Activated naive CD4-positive, alpha-beta T cell treated with anti-CD3 and anti-CD28 coated beads, Interleukin-2, amount 50 U/mL, for 72 hours (primary cell): Measurements from ENCODE around the gene GPR146. TPM values are rescaled to one million over a fixed set of nuclear protein-coding genes. Genes with fewer than 3 reads are reported as not detected.
A peak's percentile ranks its signal among the peaks of the same experiment; 100 is the strongest.
"Not testable (repeated sequence)": the region's sequence is repeated elsewhere in the genome, so short reads cannot be mapped to it uniquely, and the experiment has no call there.

ENCODE experiments used
- ATAC-seq, 2 donors: fragments of 150-1000 bp; cut with Tn5 transposase; 2 replicates each; pipeline ENCODE4 v1.10.0; 2021; ENCODE audit warnings: mild to moderate bottlenecking in 2 of 2, moderate library complexity in 2 of 2
- DNase-seq, 2 donors: peaks; one replicate each; pipeline ENCODE4 v3.0.0; 2021 to 2022; ENCODE audit warnings: low spot score in 2 of 2
- H3K27ac Mint-ChIP-seq, 2 donors: one replicate each; pipeline ENCODE4 v1.8.0; 2022; ENCODE audit warnings: mild to moderate bottlenecking in 2 of 2, mixed read lengths in 2 of 2
- H3K36me3 Mint-ChIP-seq, 2 donors: one replicate each; pipeline ENCODE4 v1.8.0; 2022; ENCODE audit warnings: mixed read lengths in 2 of 2
- H3K9me3 Mint-ChIP-seq, 2 donors: one replicate each; pipeline ENCODE4 v1.8.0; 2022; ENCODE audit warnings: mixed read lengths in 2 of 2
- total RNA-seq, 2 donors: library from RNA; stranded (reverse); gene quantifications; one replicate each; pipeline ENCODE4 v1.2.3, GENCODE V29; 2022

Gene GPR146, protein sequence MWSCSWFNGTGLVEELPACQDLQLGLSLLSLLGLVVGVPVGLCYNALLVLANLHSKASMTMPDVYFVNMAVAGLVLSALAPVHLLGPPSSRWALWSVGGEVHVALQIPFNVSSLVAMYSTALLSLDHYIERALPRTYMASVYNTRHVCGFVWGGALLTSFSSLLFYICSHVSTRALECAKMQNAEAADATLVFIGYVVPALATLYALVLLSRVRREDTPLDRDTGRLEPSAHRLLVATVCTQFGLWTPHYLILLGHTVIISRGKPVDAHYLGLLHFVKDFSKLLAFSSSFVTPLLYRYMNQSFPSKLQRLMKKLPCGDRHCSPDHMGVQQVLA
- total RNA-seq = 1 to 10 TPM; 1.6 to 9.3 TPM

DNA sequence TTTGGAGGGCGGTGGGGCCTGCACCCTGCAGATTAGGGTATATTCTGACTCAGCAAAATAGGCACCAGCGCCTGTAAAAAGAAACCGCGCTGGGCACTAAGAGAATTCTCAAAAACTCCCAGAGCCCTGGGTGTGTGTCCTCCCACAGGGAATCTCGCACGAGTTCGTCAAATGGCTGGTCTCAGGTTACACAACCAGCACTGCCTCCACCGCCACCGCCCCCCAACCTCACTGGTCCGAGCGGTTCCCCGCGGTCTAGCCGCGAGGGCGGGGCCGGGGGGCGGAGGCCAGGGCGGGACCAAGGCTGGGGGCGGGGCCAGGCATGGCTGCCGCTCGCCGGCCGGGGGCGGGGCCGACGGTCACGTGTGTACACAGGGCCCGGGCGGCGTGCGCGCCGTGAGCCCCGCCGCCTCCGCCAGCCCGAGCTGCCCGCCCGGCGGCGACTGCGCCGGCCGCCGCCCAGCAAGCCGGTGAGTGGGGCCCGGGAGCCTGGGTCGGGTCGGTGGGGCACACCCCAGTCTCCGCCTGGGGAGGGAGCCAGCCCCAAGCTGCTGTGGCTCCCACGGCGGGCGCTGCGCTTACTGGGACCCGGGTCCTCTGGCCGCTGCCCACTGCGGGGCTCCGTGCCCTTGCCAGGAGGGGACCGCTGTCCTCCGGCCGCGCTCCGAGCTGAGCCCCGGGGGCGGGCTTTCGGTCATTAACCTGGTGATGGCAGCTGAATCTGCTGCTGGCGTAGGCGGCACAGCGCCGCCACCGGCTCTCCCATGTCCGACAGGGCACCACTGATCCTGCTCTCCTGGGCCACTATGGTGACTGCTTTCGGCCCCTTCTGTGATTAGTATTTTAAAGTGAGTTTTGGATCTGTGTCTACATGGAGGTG, at the start of gene GPR146:
TSS of gene GPR146 (plus strand) at position 358 of the 880 bp plus-strand sequence. CDS start 12,970 bp downstream, outside the sequence.
- DNase-seq (peak; percentile 91 to 97), ATAC-seq (peak; percentile 91 to 97)
- Mint-ChIP-seq H3K36me3 (no peaks in the 10 kb centered on the region), H3K9me3 (no peaks in the 10 kb centered on the region), H3K27ac (peak within 1 kb of the TSS in 1 of 2 donors; percentile 64)

DNA sequence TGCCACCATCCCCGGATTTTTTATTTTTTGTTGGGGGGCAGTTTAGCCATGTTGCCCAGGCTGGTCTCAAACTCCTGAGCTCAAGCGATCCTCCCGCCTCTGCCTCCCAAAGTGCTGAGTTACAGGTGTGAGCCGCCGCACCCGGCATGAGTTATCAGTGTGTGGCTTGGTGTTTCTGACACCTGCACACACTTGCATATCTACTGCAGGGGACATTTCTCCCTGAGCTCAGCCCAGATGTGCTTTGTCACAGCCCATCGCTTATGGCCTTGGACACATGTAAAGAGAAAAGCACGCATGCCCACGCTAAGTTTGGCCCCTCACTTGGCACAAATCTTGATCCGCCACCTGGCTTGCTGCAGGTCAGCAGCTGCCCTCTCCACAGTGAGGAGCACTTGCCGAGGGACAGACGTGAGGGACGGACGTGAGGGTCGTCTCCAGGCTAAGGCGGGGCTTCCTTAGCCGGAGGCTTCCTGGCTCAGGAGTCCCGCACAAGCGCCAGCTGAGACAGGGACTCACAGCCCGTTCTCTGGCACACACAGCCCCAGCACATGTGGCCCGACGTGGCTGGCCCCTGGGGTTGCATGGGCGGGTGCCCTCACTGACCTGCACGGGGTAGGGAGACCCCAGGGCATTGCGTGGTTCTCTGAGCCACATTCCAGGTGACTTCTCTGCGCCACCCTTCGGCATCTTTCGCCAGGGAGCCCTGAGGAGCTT, 49.6 kb upstream of the GPR146 start:
- Mint-ChIP-seq H3K9me3 (no peaks in the 10 kb centered on the region), H3K27ac (no peak overlapping the region), H3K36me3 (no peaks in the 10 kb centered on the region)
- DNase-seq = no peak
- no peak for ATAC-seq

DNA sequence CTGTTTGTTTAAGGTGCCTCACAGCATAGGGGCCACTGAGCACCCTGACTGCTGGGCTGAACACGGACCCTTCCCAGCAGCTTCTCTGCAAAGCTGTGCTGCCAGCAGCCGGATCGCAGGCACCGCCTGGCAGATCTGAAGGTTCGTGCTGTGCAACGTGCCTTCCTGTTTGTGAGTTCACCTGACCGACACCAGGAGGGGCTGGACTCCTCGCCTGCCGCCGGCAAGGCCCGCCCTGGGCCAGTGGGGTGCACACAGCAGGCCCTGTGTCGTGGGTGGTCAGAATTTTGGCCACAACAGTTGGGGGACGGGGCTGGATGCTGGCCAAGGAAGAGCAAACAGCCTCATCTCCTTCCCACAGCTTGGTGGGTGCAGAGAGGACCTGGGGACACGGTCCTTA, 48.8 kb upstream of the GPR146 start:
- DNase-seq = no peak
- ATAC-seq = no peak
- Mint-ChIP-seq H3K27ac (no peak overlapping the region), H3K9me3 (no peaks in the 10 kb centered on the region), H3K36me3 (no peaks in the 10 kb centered on the region)

DNA sequence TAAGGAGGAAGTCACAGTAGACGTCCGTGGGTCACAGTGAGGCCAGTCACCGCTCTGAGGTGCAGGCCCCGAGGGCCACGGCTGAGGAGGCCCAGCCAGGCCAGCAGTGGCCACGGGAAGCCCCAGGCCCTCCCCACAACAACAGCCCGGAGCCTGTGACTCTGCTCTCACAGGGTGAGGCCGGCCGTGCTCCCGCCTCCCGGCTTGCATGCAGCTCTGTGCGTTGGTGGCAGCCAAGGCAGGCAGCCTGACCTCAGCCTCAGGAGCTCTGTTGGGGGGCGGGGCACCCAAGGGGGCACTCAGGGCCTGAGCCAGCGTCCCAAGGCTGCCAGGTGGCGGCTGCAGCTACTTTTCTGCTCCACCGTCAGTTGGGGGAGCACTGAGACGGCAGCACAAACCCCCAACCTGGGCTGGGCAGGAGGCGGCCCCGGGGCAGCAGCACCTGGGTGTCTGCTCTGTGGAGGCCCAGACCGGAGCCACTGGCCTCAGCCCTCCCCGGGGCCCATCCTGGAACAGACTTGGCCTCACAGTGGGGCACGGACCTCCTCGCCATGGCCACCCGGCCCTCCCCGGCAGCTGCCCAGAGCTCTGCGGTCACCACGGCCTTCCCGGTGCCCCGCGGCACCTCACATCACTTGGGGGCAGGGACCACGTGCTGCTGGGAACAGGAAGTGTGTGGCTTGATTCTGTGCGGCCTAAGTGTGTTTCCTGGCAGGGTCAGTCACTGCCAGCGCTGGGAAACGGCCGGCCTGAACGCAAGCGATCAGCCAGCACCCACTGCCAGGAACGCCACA, 48.1 kb upstream of the GPR146 start:
- Mint-ChIP-seq H3K9me3 (no peaks in the 10 kb centered on the region), H3K36me3 (no peaks in the 10 kb centered on the region), H3K27ac (no peak overlapping the region)
- no peak for DNase-seq
- no peak for ATAC-seq

DNA sequence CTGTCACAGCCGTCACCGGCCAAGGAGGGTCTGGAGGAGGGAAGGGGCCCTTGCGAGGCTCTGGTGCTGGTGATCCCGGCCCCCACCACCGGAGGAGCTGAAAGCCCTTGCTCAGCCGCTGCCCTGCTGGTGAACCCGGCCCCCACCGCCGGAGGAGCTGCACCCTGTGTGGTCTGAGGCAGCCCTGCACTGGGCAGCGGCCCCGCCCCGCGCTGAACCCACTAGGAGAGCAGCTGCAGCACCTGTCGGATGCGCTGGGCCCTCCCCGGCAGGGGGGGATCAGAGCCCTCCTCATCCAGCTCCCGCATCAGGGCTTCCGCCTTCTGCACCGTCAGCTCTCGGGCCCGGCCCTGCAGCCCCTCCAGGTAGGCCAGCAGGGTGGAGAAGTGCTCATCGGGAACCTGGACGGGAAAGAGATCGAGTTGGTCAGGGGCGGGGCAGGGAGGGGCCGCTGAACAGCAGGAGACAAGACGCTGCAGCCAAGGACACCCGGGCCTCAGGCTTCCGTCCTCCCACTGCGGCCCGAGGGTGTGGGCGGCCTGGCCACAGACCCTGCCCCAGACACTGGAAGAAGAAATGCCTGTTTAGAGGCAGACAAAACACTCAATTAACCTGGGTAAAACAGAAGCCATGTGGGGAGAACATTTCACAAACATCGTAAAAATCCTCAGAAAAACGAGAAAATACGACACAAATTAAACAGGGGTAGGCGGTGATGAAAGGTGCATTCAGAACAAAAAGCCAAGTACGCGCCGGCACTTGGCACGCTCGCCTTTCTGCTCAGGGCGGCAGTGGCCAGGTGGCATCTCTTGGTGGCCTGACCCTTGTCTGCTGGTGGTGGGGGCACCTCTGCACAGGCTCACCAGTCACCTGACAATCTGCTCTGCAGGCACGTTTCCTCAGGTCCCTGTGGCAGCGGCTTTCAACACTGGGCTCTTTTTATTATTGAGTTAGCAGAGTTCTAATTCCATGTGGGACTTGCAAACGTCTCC, 46.6 kb upstream of the GPR146 start:
- Mint-ChIP-seq H3K36me3 (no peaks in the 10 kb centered on the region), H3K27ac (no peak overlapping the region), H3K9me3 (no peaks in the 10 kb centered on the region)
- no peak for ATAC-seq
- DNase-seq = no peak

DNA sequence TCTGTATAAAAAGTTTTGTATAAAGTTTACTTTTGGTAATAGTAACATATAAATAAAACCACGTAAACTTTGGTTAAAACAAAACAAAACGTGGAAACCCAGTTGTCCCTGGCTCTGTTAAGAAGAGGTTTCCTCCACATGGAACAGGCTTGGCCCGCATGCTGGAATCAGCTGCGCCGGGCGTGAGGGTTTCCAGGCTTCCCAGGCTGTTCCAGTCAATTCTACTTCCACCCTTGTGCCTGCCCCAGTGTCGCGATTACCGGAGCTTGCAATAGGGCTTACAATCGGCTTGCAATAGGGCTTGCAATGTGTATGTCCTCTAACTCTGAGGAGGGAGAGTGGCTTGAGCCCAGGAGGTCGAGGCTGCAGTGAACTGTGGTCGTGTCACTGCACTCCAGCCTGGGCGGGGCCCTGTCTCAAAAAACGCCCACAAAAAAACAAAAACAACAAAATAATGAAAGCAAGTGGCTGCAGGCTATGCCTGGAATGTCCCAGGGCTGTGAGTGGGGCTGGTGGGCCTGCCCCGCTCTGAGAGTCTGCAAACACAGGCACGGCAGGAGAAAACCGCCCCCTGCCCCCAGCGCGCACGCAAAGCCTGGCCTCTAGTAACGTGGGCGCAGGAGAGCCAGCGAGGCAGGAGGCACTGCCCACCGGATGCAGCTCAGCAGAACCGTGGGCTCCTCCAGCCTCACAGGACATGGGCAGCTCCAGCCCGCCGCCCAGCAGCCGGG, 45.0 kb upstream of the GPR146 start:
- DNase-seq (no peak), ATAC-seq (no peak)
- Mint-ChIP-seq H3K36me3 (no peaks in the 10 kb centered on the region), H3K9me3 (no peaks in the 10 kb centered on the region), H3K27ac (no peak overlapping the region)

DNA sequence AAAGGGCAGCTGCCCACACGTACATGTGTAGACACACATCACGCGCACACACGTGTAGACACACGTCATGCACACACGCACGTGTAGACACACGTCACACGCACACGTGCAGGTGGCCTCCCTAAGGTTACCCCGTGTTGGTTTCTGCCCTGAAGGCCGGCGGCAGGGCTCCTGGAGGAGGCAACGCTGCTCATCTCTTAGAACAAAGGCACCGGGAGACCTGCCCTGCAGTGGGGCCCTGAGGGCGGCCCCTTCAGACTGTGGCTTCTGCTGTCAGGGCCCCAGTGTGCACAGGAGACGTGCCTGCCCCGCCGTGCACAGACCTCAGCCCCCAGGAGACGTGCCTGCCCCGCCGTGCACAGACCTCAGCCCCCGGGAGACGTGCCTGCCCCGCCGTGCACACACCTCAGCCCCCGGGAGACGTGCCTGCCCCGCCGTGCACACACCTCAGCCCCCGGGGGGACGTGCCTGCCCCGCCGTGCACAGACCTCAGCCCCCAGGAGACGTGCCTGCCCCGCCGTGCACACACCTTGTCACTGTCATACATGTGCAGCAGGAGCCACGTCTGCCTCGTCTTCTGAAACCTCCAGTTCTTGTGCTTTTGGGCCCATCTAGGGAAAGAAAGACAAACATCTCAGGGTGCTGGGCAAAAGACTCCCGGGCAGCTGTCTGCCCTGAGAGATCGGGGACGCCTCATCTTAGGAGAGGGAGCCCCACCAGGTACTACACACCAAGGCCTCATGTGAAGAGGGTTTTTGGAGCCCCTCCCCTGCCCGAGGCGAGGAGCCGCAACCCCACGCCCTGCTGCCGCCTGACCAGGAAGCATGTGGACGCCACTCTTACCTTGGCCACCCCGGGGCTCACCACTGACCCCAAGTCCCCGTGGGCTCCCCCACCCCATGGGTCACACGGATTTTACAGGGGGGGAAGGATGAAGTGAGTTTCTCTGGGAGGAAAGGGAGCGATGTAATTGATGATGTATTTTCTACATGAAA, 44.1 kb upstream of the GPR146 start:
- no peak for ATAC-seq

DNA sequence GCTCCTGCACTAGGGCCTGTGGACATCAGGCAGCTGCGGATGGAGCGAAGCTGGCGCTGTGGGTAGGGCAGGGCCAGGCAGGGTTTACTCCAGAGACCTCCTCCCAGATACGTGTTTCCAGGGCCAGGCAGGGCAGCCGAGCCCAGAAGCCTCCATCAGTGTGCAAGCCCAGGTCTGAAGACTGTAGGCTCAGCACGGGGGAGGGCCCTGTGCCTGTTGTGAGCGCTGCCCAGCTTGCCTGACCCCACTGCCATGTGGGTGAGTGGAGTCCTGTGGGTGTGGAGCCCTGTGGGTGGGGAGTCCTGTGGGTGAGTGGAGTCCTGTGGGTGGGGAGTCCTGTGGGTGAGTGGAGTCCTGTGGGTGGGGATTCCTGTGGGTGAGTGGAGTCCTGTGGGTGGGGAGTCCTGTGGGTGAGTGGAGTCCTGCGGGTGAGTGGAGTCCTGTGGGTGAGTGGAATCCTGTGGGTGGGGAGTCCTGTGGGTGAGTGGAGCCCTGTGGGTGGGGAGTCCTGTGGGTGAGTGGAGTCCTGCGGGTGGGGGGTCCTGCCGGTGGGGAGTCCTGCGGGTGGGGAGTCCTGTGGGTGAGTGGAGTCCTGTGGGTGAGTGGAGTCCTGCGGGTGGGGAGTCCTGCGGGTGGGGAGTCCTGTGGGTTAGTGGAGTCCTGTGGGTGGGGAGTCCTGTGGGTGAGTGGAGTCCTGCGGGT, 43.1 kb upstream of the GPR146 start:
- DNase-seq, H3K9me3 Mint-ChIP-seq, H3K27ac Mint-ChIP-seq, H3K36me3 Mint-ChIP-seq: not testable (repeated sequence)
- peak in 1 of 2 donors; percentile 26 for ATAC-seq

More for the DNA sequence above, 44.1 kb upstream of the GPR146 start:
- Mint-ChIP-seq H3K27ac (no peak overlapping the region), H3K9me3 (no peaks in the 10 kb centered on the region), H3K36me3 (no peaks in the 10 kb centered on the region)
- DNase-seq = no peak

DNA sequence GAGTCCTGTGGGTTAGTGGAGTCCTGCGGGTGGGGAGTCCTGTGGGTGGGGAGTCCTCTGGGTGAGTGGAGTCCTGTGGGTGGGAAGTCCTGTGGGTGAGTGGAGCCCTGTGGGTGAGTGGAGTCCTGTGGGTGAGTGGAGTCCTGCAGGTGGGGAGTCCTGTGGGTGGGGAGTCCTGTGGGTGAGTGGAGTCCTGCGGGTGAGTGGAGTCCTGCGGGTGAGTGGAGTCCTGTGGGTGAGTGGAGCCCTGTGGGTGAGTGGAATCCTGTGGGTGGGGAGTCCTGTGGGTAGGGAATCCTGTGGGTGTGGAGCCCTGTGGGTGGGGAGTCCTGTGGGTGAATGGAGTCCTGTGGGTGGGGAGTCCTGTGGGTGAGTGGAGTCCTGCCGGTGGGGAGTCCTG, 42.3 kb upstream of the GPR146 start:
- H3K9me3 Mint-ChIP-seq, ATAC-seq, H3K36me3 Mint-ChIP-seq, DNase-seq, H3K27ac Mint-ChIP-seq: not testable (repeated sequence)

DNA sequence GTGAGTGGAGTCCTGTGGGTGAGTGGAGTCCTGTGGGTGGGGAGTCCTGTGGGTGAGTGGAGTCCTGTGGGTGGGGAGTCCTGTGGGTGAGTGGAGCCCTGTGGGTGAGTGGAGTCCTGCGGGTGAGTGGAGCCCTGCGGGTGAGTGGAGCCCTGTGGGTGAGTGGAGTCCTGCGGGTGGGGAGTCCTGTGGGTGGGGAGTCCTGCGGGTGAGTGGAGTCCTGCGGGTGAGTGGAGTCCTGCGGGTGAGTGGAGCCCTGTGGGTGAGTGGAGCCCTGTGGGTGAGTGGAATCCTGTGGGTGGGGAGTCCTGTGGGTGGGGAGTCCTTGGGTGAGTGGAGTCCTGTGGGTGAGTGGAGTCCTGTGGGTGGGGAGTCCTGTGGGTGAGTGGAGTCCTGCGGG, 41.9 kb upstream of the GPR146 start:
- not testable (repeated sequence) for ATAC-seq, H3K27ac Mint-ChIP-seq, DNase-seq, H3K9me3 Mint-ChIP-seq, H3K36me3 Mint-ChIP-seq

DNA sequence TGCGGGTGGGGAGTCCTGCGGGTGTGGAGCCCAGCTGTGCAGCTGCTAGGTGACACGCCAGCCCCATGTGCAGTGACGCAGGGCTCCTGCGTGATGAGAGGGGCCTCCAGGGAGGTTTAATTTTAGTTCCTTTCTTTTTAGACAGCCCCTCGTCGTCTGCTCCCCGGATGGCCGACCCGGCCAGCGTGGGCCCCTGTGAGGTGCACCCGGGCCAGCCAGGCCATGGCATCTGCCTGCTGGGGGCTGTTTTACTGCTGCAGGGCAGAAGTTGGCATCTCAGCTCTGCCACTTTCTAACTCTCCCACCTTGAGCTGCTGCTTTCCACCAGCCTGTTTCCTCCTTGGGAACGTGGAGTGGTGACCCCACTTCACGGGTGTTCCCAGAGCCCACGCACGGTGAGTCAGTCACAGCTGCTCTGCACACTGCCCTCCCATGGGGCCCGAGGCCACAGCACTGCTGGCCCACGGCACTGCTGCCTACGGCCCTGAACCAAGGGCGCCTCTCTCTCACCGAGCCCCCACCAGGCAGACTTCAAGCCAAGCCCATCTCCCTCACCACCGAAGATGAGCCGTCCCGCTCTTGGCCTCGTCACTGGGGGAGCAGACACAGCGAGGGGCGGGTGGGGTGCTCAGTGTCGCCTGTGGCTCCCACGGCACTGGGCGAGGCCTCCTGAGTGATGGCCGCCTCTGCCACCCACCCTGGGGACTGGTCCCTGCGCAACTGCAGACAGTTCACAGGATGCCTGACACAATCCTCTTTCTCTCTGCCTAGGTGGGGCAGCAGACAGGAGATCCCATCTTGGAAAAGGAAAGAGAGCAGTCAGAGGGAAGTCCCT, 40.1 kb upstream of the GPR146 start:
- no peaks in the 10 kb centered on the region for H3K9me3 Mint-ChIP-seq
- no peak overlapping the region for H3K27ac Mint-ChIP-seq
- DNase-seq (no peak), ATAC-seq (no peak)
- no peaks in the 10 kb centered on the region for H3K36me3 Mint-ChIP-seq

DNA sequence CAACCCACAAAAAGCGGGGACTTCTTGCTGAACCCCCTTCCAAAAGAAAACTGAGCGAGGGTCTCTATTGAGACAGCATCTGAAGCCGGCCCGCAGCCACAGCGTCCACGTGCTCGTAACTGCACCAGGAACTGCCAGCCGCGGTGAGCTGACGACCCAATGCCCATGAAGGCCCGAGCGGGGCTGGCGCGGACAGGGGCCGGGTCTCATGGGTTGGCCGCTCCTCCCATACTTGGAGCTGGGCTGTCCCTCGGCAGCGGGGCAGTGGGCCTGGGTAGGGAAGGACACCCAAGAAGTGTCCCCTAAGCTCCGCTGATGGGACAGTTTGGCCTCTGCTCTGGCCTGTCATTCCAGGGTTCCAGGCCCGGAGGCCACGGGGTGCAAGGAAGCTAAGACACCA, 39.0 kb upstream of the GPR146 start:
- Mint-ChIP-seq H3K9me3 (no peaks in the 10 kb centered on the region), H3K27ac (no peak overlapping the region), H3K36me3 (no peaks in the 10 kb centered on the region)
- ATAC-seq (no peak), DNase-seq (no peak)

DNA sequence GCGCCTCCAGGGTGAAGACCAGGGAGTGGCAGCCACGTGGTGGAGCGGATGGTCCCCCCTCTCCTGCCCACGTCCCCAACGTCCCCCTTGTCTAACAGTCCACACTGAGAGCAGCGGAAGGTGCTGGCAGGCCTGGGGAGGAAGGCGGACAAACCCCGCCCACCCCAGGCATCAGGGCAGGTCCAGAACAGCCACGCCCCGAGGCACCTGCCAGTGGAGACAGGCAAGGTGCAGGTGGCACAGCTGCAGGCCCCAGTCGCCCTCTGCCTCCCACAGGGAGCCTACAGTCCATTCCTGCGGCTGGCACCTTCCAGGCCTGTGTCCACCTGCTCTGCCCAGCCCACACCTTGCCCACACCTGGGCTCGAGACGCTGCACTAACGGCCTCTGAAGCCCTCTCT, 36.4 kb upstream of the GPR146 start:
- ATAC-seq (no peak), DNase-seq (no peak)
- Mint-ChIP-seq H3K9me3 (no peaks in the 10 kb centered on the region), H3K36me3 (no peaks in the 10 kb centered on the region), H3K27ac (no peak overlapping the region)
